HG02852 (cell line): ENCODE results near the gene CXorf49B.

ENCODE experiments used
- ATAC-seq: cut with Tn5 transposase; IDR thresholded peaks from one replicate; pipeline ENCODE4 v1.9.1; 2021; ENCODE audit warnings: mild to moderate bottlenecking, moderate library complexity; ENCODE audit not compliant: unreplicated experiment

Gene CXorf49B

GRCh38 chrX:71815121-71815905 lies 52.2 kb downstream of the CXorf49B start:
- no peak for ATAC-seq

DNA sequence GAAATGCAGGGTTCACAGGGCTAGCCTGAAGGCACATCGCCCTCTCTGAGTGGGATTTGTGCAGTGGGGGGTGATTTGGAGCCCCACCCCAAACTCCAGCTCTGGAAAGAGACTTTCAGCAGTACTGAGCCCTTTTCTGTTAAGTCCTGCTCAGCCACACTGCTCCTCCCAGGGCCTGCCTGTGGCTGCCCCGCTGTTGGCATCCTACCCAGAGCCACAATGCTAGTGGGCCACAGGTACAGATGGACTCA lies 52.7 kb downstream of the CXorf49B start:
- no peak for ATAC-seq
